ENCODE data around the gene FKBP8. TPM values are rescaled to one million over a fixed set of nuclear protein-coding genes. Genes with fewer than 3 reads are reported as not detected.

Gene FKBP8
- total RNA-seq, 1 experiment from 2014 or later: 145 TPM

DNA sequence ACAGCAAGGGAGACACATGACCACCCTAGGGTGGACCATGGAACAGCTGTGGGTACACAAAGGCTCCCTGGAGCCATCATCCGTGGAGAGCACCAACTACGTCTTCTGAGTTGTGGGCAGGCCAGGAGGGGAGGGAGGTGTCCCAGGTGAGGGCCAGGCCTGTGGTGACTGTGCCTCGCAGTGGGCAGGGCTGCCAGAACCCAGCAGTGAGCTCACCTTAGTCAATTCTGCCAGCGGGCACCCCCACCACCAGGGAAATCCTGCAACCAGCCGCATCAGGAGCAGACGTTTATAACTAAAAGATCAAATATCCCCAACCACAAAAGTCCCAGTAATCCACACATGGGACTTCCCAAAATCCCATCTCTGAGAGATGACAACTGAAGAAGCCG is 41.1 kb downstream of the FKBP8 start:
- no peak for DNase-seq (ENCODE audit: low spot score)

- DNase-seq (ENCODE audit: low spot score): no peak
These were observed 41.5 kb downstream of the FKBP8 start for GRCh38 chr19:18501832-18502231.

GRCh38 chr19:18501351-18501750 is 42.0 kb downstream of the FKBP8 start:
- DNase-seq (ENCODE audit: low spot score): no peak

DNA sequence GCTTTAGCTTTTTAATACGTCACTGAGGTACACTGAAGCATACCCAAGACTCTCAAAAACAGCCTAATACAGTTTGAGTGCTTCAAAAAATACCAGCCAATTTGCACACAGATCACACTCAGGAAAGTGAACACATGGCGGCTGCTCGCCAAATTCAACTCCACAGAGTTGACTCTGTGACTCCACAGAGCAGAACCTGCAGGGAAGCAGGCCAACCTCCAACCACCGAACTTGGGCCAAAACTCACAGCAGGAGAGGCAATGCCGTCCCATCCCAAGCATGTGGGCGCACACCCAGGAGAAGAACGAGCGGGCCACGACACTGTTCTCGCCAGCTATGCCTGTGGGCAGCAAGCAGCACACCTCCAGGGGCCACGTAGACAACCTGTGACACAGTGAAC is 42.6 kb downstream of the FKBP8 start:
- no peak for DNase-seq (ENCODE audit: low spot score)

DNA sequence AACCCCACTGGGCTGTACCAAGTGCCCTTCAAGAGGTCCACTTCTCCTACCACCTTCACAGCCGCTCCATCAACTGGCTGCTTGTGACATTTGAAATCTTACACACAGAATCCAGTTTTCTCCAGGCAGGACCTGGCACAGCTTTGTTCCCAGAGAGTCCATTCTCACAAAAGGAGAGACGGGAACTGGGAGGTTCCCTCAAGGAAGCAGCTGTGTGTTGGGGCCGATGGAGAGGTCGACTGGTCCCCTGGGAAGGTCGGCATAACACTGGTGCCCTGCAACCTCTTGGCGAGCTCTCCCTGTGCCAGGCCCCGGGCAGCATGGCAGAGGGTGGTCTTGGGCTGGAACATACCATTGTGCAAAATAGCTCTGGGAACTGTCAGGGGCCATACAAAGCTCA is 43.0 kb downstream of the FKBP8 start:
- no peak for DNase-seq (ENCODE audit: low spot score)

DNA sequence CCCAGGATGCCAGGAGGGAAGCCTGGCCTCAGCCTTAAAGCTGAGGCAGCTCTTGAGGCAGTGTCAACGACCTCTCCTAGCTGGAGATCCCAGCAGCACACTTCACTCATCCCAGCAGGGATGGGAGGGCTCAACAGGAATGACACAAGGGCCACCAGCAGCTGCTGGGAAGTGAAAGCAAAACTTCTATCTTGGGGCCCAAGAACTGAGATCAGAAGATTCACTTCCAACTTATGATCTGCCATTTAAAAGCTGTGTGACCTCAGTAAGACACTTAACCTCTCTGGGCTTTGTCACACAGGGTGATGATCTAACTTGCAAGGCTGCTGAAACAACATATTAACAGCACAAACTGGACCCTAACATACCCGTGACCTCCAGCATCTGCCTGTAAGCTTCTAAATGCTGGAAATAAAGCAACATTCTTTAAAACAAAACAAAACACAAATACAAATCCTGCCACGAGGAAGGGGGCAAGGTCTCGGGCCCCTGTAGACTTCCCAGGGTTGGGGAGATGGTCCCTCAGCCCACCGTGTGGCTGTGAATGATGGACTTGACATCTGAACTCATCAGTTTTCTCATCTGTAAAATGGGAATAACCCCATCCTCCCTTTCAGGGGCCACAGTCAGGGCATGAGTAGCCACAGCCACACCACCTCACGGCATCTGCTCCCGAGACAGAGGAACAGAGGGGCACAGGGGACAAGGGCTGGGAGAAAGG is 44.2 kb downstream of the FKBP8 start:
- no peak for DNase-seq (ENCODE audit: low spot score)

DNA sequence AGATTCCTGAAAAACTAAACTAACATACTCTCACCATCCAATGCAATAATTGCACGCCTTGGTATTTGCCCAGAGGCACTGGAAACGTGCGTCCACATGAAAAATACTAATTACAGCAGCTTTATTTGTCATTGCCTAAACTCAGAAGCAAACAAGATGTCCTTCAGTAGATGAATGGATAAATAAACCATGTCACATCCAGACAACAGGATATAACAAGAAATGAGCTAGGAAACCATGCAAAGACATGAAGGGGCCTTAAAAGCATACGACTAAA is 46.5 kb downstream of the FKBP8 start:
- no peak for DNase-seq (ENCODE audit: low spot score)

DNA sequence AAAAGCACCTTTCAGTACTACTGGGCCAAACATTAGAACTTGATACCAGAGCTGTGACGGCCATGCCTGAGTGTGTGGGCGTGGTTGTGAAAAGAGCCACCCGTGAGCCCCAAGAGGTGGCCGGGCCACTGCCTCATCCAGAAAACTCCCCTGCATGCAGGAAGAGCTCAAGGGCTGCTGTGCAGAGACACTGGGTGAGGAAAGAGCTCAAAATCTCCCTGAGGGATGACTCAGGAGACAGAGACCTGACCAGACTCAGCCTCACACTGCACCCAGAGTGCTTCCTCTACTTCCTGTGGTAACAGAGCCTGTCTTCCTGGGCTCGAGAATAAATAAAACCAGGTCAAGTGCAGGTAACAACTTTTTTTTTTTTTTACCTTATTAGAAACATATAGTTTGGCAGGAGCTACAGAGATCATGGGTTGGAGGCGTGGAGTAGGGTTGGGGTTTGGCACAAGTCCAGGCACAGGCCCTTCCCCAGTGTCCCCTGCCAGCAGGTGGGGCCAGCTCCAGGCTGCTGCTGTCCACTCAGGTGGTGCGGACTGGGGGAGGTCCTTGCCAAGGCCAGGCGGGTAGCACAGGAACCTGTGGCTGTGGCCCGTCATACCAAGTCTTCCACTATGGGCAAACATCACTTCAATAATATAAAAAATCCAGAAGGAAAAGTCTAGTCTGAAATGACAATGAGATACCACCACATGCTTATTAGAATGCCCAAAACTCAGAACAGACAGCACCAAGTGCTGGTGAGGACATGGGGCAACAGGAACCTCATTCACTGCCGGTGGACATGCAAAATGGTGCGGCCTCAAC is 47.0 kb downstream of the FKBP8 start:
- no peak for DNase-seq (ENCODE audit: low spot score)

GRCh38 chr19:18495204-18495911 is 48.0 kb downstream of the FKBP8 start:
- no peak for DNase-seq (ENCODE audit: low spot score)

GRCh38 chr19:18494267-18494607 is 49.1 kb downstream of the FKBP8 start:
- no peak for DNase-seq (ENCODE audit: low spot score)

- no peak for DNase-seq (ENCODE audit: low spot score)
These were observed 49.7 kb downstream of the FKBP8 start for GRCh38 chr19:18493440-18494266.

GRCh38 chr19:18491995-18492953 is 51.1 kb downstream of the FKBP8 start:
- DNase-seq (ENCODE audit: low spot score): no peak

- DNase-seq (ENCODE audit: low spot score): no peak
These were observed 52.6 kb downstream of the FKBP8 start for GRCh38 chr19:18490728-18491127.

DNA sequence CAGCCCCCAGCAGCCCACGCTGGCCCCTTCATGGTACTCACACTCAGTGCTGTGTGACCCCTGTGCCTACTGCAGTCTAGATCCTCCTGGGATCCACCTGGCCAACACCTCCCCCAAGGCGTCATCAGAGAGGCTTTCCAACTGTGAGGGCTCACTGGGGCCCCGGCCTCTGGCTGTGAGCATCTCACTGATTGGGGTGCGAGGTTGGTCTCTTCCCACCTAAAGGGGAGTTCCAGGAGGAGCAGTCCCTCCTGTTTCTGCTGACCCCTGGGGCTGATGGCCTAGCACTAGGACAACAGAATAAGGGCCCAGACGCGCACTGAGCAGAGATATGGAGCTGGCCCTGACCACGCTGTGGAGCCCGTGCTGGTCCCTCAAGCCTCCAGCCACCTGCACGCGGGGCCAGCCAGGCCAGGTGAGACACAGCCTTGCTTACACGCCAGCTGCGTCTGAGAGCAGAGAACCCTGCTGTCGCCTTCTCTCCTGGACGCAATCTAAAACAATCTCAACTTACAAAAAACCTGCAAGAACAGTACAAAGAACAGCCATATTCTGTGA is 53.7 kb downstream of the FKBP8 start:
- DNase-seq (ENCODE audit: low spot score): no peak

DNA sequence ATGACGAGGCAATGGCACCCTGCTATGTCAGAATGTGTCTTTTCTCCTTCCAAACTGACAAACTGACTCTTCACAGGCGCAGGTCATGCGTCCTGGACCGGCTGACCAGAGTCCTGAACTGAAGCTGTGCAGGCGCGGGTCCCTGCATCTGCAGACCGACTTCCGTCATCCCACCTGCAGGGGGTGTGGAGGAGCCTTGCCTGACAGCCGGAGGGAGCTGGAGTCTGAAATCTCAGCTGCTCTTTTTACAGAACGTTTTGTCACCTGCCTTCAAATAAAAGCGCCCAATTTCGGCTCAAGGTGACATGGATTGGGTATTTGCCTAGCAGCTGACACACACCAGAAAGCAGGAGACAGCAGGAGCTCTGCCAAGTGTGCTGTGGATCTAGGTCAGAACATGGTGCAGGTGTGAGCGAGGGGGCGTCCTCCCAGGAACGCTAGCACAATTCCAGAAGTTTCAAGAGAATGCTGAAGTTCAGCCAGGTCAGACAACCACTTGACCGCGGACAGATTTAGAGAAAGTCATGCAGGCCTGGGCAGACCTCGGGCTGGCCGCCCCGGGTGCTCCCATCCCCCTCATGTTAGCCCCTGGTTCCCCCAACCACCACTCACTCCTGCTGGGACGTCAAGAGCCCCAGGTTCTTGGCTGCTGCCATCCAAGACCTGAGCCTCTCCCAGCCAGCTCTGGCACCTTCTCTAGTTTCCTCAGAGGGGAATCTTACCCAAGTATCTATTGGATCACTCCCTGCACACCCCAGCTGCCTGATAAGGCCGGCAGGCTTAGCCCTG is 54.3 kb downstream of the FKBP8 start:
- DNase-seq (ENCODE audit: low spot score): no peak

DNA sequence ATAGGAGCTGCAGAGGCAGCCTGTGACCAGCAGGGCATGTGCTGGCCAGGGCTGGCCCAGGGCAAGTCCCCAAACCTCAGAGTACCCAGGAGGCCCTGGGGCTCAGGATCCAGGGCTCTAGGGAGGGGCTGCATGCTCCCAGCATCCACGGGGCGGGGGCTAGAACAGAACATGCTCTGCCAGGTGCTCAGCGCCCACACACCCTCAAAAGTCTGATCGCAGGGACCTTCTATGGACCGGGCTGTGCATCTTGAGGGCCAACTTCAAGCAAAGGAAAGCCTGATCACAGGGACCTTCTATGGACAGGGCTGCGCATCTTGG is 55.0 kb downstream of the FKBP8 start:
- no peak for DNase-seq (ENCODE audit: low spot score)

- DNase-seq (ENCODE audit: low spot score): peak; percentile 68
These were observed 55.6 kb downstream of the FKBP8 start for GRCh38 chr19:18487576-18488402.

DNA sequence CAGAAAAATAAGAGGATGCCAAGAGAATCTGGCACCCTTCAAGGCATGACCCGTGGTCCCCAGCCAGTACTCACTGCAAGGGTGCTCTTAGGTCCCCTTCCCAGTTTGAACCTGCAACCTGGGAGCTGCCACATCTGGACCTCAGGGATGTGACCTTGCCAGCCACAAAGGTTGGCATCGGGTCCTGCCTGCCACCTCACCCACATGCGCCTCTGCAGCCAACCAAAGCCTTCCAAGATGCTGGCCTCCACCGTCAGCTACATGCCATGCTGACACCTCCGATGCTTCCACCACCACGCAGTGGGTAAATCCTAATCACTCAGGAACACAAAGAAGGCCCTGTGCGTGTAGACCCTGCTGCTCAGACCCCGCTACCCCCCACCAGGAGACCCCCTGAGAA is 56.6 kb downstream of the FKBP8 start:
- DNase-seq (ENCODE audit: low spot score): no peak

DNA sequence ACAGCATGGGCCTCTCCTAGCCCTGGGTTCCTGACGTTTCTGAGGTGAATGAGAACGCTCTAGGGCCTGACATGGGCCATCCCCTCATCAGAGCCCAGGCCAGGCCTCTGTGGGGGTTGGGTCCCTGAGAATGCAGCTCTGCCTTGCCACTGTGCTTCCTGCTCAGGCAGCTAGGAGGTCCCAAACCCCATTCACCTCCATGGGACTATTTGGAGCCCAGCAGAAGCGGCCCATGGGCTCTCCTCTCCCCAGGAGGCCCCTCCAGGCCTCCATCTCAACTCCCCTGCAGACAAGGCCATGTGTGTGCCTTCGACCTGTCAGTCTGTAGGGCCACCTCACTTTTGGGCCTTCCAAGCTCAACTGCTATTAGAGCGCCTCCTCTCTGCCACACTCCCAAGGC is 58.4 kb downstream of the FKBP8 start:
- DNase-seq (ENCODE audit: low spot score): no peak
